Lung microvascular endothelial cell (primary cell): ENCODE results near the gene TNNT3. TPM values are rescaled to one million over a fixed set of nuclear protein-coding genes. Genes with fewer than 3 reads are reported as not detected.
"Not testable (repeated sequence)": the region's sequence is repeated elsewhere in the genome, so short reads cannot be mapped to it uniquely, and the experiment has no call there.

Source experiments
- DNase-seq, 2 donors: peaks; one replicate each; pipeline versions ENCODE4 v3.0.0 to v3.0.0-alpha.2; 2010; ENCODE audit warnings: low read depth in 2 of 2
- total RNA-seq: library from RNA; depleted of rRNA; stranded (reverse); fragments of >200 nt; gene quantifications from 2 replicates; pipeline ENCODE4 v1.2.1, GENCODE V29; 2014

TNNT3 gene
- total RNA-seq, 1 donor from 2014 or later: not detected

GRCh38 chr11:1881442-1882264, 37.9 kb upstream of the TNNT3 start:
- DNase-seq: no peak

DNA sequence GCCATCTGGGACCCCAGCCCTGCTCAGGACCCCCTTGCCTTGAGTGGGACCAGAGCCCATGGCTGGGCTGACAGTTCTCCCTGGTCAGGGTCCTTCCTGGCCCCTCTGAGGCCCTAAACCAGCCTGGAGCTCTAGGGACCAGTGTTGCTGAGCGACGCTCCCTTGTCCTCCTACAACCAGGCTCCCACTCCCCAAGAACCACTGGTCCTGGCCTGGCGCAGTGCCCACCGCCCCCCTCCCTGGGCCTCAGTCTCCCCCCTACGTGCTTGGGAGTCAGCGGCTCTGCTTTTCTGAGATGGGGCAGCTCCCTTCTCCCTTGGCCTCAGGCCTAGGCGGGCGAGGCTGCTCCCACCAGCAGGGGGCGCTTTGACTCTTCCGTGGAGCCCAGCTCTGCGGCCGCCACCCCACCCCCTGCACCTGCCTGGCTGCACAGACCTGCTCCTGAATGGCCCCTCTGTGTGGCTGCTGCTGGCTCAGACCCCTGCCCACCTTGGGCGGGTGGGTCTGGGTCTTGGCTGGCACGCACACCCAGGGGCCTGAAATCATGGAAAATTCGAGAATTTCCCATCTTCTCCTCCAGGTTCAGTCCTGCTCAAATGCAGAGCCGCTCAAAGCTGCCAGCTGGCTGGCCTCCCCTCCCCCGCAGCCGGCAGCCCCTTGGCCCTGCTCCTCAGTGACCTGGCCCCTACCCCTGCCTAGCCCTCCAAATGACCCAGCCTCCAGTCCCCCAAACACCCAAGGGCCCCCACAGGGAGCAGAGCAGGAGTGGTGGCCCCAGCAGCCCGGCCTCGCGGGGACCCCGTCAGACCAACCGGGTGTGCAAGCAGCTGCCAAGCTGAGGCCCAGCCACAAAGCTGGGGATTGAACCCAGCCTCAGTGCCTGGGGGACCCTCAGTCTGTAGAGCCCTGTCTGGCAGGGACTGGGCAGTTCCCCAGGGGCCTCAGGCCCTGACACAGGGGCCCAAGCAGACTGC, 37.0 kb upstream of the TNNT3 start:
- peak; percentile 67 to 84 for DNase-seq

DNA sequence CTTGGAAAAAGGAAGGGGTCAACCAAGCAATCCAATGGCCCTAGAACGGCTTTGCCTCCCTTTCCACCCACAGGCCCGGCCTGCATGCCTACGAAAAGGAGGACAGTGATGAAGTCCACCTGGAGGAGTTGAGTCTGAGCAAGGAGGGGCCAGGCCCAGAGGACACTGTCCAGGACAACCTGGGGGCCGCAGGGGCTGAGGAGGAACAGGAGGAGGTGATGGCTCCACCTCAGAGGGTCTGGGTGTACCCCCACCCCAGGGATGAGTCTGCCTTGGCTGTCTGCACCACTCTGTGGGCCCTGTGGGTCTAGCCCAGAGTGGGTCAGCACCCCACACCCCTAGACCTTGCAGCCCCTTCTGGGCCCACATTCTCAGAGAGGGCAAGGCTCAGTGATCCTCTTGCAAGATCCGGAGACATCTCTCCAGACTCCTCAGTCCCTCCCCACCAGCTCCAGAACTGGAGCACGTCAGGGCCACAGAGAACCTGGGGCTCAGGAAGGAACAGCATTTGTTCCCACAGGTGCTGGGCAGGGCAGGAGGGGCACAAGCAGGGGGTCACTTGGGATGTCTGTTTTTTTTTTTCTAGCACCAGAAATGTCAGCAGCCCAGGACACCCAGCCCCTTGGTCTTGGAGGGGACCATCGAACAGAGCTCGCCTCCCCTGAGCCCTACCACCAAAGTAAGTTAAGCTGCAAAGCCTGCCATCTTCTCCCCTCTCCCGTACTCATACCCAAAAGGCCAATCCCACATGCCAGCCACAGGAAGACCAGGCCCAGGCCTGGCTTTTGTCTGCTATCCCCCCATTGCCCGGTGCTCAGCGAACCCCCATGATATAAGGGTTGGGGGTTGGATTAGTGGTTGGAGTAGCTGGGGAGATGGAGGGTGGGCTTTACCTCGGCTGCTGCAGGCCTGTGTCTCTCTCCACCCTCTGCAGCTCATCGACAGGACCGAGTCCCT, 35.9 kb upstream of the TNNT3 start:
- DNase-seq: no peak

DNA sequence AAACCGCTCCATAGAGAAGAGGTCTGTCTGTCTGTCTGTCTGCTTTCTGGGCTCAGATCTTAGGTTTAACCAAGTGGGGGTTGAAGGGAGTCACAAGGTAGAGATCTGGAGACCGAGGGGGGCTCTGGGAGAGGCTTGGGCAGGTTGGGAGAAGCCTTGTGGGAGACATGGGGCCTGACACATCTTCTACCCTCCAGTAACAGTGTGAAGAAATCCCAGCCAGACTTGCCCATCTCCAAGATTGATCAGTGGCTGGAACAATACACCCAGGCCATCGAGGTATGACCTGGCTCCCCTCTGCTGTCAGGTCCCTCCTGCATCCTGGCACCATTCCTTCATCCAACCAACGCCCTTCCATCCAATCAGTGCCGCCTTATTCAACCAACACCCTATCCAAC, 35.2 kb upstream of the TNNT3 start:
- no peak for DNase-seq

GRCh38 chr11:1886551-1886950, 33.0 kb upstream of the TNNT3 start:
- not testable (repeated sequence) for DNase-seq

DNA sequence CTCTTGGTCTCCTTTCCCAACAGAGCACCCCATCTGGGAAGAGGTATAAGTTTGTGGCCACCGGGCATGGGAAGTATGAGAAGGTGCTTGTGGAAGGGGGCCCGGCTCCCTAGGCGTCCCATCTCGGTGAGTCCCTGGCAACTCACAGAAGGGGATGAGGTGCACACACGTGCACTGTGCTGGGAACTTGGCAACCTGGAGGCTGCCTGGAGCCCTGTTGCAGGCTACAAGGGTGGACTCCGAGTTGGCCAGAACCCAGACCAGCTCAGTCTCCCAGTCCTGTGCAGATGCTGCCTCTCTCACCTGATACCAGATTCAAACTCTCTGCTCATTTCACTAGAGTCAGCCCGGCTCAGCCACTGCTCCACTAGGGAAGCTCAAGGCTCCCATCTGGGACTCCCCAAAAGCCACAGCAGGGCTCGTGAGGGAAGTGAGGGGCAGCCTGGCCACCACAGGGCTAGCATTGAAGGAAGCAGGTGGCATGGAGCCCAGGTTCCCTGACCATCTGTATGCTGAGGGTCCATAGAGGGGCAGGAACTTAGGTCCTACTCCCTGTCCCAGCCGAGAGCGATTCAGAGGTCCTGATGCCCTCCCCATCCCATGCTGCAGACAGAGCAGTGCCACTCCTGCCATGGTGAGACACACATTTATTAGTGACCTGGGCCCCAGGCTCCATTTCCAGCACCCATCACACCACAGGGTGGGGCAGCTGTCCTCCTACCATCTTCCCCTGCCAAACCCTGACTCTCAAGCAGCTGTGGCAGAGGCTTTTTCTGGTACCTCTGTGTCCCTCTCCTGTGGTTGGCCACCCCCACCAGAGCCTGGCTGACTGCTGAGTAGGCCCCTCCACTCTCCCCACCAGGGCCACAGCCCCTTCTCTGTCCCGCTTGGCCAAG, 31.8 kb upstream of the TNNT3 start:
- no peak for DNase-seq

DNA sequence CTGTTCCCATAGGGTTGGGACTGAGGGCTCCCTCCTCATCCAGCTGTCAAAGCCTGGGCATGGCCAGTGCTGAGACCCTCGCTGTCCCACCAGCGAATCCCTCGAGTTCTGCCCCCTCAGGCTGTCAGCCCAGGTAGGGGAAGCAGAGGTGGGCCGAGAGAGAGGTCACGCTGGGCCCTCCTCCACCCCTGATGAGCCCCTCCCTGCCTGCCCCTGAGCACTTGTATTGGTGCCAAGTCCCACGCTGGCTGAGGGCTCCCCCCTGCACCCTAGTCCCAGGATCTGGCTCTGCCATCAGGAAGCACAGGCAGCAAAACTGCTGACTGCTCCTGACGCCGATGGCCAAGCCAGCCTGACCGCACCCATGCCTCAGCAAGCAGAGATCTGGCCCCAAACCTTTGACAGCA, 31.2 kb upstream of the TNNT3 start:
- no peak for DNase-seq

DNA sequence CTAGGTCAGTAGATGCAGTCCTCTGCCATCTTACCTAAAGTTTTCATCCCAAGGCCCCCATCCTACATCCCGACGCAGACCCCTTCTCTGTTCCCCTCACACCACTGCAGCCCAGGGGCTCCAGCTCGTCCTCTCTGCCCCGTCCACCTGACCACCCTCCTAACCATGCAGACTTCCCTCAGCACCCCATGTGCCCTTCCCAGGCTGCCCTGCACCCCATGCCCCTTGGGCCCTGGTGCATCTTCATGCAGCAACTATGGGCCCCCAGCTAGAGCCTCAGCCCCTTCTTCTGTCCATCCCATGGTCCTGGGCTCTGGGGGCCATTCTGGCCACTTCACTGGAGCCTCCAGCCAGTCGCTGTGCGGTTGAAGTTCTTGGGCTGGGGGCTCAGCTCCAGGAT, 30.7 kb upstream of the TNNT3 start:
- no peak for DNase-seq

DNA sequence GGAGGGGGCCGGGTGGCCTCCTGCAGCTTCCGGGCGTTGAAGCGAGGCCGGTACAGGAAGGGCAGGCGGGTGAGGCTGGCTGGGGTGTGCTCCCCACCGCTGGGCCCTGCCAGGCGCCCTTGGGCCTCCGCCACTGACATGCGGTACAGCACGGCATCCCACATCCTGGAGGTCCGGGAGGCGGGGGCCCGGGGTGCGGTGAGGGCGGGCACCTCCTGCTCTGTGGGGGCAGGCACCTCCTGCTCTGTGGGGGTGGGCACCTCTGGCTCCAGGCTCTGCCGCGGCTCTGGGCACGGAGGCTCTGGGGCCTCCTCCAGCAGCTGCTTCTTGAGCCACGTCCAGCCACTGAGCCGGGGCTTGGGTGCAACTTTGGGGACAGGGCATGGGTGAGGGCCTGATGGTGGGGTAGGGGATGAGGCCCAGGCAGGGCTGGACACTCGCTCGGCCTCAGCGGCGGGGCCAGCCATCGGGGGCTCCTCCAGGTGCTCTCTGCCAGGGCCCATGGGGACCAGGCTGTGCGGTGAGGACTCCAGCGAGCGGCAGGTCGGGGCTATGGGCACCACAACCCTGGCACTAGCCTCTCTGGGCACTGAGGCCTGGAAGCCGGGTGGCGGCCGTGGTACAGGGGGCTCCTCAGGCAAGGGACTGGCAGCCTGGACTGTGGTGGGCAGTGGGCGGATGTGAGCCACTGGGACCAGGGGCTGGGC, 30.1 kb upstream of the TNNT3 start:
- no peak for DNase-seq

- no peak for DNase-seq
Measured at GRCh38 chr11:1889941-1890855, 29.3 kb upstream of the TNNT3 start.

DNA sequence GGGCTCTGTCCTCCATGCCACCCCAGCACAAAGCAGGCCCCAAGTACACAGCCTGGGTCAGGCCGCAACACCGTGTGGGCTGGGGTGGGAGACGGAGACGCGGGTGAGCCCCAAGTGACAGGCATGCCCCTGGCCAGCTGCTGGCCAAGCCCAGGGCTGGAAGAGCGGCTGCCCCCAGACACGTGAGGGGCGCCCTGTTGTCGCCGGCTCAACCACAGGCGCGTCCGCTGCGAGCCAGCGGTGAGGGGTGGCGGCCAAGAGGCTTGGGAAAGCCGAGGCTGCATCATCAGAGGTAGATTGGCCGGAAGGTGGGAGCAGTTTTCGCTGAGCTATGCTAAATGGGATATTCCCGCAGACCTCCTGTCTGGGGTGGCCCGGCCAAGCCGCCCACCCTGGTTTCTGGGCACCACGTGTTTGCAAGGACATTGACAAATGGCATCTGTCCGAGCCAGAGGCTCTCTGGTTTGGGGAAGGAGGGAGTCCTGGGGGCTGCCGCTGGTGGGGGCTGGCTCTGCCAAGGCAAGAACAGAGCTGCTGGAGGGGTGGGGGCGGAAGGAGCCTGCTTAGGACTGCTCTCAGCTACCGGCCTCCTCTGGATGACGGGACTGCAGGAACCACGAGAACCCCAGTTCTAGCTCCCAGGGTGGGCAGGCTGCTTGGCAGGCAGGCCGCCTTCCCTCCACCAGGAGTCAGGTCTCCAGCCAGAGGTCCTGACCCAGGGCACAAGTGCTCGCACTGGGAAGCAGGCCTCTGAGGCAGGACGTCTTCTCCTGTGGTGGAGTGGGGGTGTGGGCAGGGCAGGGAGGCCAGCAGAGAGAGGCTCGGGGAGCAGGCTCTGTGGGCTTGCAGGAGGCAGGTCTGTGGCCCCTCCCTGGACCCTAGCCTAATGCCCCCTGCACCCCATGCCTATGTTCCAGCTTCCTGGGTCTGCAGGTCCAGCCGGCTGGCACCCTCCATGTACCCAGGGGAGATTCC, 28.4 kb upstream of the TNNT3 start:
- DNase-seq: no peak

DNA sequence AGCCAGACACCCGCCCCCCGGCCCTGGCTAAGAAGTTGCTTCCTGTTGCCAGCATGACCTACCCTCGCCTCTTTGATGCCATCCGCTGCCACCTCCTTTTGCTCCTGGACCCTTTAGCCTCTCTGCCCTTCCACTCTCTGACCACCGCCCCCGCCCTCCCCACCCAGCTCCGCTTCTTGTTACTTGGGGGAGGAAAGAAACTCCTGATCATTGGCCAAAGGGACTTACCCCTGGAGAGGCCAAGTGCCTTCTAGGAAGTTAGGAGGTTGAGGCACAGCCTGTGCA, 27.7 kb upstream of the TNNT3 start, which contains the start of gene PRR33:
TSS of gene PRR33 (minus strand) at position 65 of the 285 bp plus-strand sequence. CDS start 1,311 bp downstream, outside the sequence.
- no peak for DNase-seq

GRCh38 chr11:1892116-1892515, 27.4 kb upstream of the TNNT3 start:
- DNase-seq: no peak

DNA sequence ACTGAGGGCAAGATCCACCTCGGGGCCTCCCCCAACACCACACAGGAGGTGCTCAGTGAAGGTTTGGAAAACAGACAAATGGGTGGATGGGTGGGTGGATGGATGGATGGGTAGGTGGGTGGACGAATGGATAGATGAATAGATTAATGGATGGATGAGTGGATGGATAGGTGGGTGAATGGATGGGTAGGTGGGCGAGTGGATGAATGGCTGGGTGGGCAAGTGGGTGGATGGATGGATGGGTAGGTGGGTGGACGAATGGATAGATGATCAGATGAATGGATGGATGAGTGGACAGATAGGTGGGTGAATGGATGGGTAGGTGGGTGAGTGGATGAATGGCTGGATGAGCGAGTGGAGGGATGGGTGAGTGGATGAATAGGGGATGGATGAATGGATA, 26.9 kb upstream of the TNNT3 start:
- no peak for DNase-seq

DNA sequence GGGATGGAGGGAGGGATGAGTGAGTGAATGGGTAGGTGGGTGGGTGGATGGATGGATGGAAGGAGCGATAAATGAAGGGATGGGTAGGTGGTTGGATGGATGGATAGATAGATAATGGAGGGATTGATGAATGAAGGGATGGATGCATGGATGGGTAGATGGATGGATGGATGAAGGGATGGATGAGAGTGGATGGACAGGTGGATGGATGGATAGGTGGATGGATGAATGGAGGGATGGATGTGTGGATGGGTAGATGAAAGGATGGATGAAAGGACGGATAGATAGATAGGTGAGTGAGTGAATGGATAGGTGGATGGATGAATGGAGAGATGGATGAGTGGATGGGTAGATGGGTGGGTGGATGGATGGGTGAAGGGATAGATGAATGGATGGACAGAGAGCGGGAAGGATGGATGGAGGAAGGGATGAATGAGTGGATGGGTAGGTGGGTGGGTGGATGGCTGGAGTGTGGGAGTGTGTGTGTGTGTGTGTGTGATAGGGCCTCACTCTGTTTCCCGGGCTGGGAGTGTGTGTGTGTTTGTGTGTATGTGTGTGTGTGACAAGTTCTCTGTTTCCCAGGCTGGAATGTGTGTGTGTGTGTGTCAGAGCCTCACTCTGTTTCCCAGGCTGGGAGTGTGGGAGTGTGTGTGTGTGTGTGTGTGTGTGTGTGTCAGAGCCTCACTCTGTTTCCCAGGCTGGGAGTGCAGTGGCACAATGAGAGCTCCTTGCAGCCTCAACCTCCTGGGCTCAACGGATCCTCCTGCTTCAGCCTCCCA, 25.7 kb upstream of the TNNT3 start:
- DNase-seq: peak in 1 of 2 donors; percentile 27

GRCh38 chr11:1894759-1895158, 24.7 kb upstream of the TNNT3 start:
- no peak for DNase-seq

DNA sequence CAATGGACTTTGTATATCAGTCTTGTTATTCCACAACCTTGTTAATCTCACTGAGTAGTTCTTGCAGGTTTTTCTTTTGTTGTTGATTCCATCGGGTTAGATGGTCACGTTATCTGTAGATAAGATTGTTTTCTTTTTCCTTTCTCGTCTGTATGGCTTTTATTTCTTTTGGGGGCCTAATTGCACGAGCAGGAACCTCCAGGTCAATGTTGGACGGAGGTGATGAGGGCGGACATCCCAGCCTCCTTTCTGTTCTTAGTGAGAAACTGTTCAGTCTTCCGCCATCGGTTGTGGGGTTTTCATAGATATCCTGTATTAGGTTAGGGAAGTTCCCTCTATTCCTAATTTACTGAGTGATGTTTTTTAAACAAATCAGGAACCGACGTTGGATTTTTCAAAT, 23.0 kb upstream of the TNNT3 start:
- no peak for DNase-seq
